Pancreas (tissue), 10 donors: ENCODE results near the gene DGKD. TPM values are rescaled to one million over a fixed set of nuclear protein-coding genes. Genes with fewer than 3 reads are reported as not detected.

Experiments used
- ATAC-seq, 4 donors: fragments of 200-7000 bp; cut with Tn5 transposase; one replicate each; pipeline versions ENCODE4 v1.8.0 to v1.9.1; 2020; ENCODE audit warnings: mild to moderate bottlenecking in 4 of 4, moderate library complexity in 4 of 4
- DNase-seq, 6 donors: peaks; one replicate each; pipeline ENCODE4 v3.0.0-alpha.2; 2020
- FAIRE-seq: peaks from 2 replicates; lab custom pipeline; 2012; peaks lifted over from hg19 to GRCh38; lab: Jason Lieb, UNC
- H3K27ac ChIP-seq, 4 donors: fragments of 200-600 bp; sonication (generic); 1 replicate in 3 of 4; 2 replicates in 1 of 4; pipeline versions ENCODE4 v1.5.0 to v1.8.0; 2020
- H3K27me3 ChIP-seq, 4 donors: fragments of 200-600 bp; one replicate each; pipeline ENCODE4 v1.8.0; 2021
- H3K36me3 ChIP-seq, 3 donors: fragments of 200-600 bp; sonication (generic) in 1 of 3; one replicate each; pipeline versions ENCODE4 v1.5.0 to v1.8.0; 2020 to 2021
- H3K4me1 ChIP-seq, 3 donors: fragments of 200-600 bp; one replicate each; pipeline ENCODE4 v1.8.0; 2021
- H3K4me3 ChIP-seq, 4 donors: fragments of 200-600 bp; sonication (generic) in 2 of 4; one replicate each; pipeline versions ENCODE4 v1.5.0 to v1.8.0; 2020 to 2021
- H3K9me3 ChIP-seq, 4 donors: fragments of 200-600 bp; one replicate each; pipeline ENCODE4 v1.8.0; 2021
- CTCF ChIP-seq, 4 donors: fragments of 200-600 bp; sonication (generic) in 3 of 4; IDR thresholded peaks; one replicate each; pipeline versions ENCODE4 v1.5.0 to v1.8.0; 2021; ENCODE audit warnings: antibody characterized with exemption in 4 of 4
- WGBS, 2 donors: extraction: QIAGEN DNeasy Blood & Tissue Kit; methylation state at CpG; one replicate each; pipeline ENCODE4 v1.1.7; 2013; 5-methylcytosine and 5-hydroxymethylcytosine counted together
- intact Hi-C, 3 donors: fragments of 100-400 bp; cut with DNase I; formaldehyde crosslinking; loops; one replicate each; pipeline versions ENCODE4 v1.11.1 to v1.14.2; 2022
- polyA plus RNA-seq, 2 donors: library from polyadenylated mRNA; stranded (reverse); fragments of 200-250 nt; gene quantifications; one replicate each; pipeline ENCODE4 v1.2.3, GENCODE V29; 2013
- total RNA-seq, 6 donors: library from RNA; stranded (reverse); fragmentation: NEBNext Ultra II Directional in 4 of 6; extraction: Animal tissue kit (Norgen Biotek cat#: 25700) in 4 of 6; gene quantifications; one replicate each; pipeline versions ENCODE4 v1.2.1 to v1.2.4, GENCODE V29; 2021 to 2023
- donor health status: healthy with polysubstance abuse.
- donor health status: DM: no; HTN: no; CAD: no; lungs with moderate emphysema.
- donor health status: DM: no; HTN: no; CAD: no.
- donor health status: control.
- donor health status: control.
- donor health status: Bipolar disorder and iron deficiency.
- donor health status: DM: yes; HTN: yes; CAD: no.
- donor health status: DM: no; HTN: no; CAD: no.
- donor health status: DM: no; HTN: no; CAD: no.
- donor health status: DM: yes; HTN: yes; CAD: no.

Gene DGKD
- total and polyA plus RNA-seq, 8 donors, result 6.7 to 16.3 (median 8.9) TPM

GRCh38 chr2:233469261-233470010 is 115.1 kb downstream of the DGKD start:
- Histone ChIP-seq H3K4me1 (no peaks in the 10 kb centered on the region), H3K4me3 (no peak overlapping the region), H3K27me3 (no peaks in the 10 kb centered on the region), H3K27ac (peak overlapping the region in 1 of 4 donors; percentile 23), H3K9me3 (no peaks in the 10 kb centered on the region), H3K36me3 (no peaks in the 10 kb centered on the region)
- FAIRE-seq, result no peak
- no peak for TF ChIP-seq CTCF (IDR thresholded peaks at IDR 0.05)
- peak in 1 of 6 donors; percentile 49 for DNase-seq
- 75 to 78% methylated on average over 32 of the region's 32 CpGs for WGBS, 2 donors
- intact Hi-C loops, result no loop called here
- peak in 3 of 4 donors; percentile 29 to 42 (median 41) for ATAC-seq

- ATAC-seq (peak in 3 of 4 donors; percentile 34 to 76 (median 65)), FAIRE-seq (no peak), DNase-seq (peak in 1 of 6 donors; percentile 42)
- Histone ChIP-seq H3K4me1 (no peaks in the 10 kb centered on the region), H3K27me3 (no peaks in the 10 kb centered on the region), H3K9me3 (no peaks in the 10 kb centered on the region), H3K4me3 (no peak overlapping the region), H3K27ac (peak overlapping the region in 1 of 4 donors; percentile 23), H3K36me3 (no peaks in the 10 kb centered on the region)
- intact Hi-C loops, result no loop called here
- TF ChIP-seq CTCF (IDR thresholded peaks at IDR 0.05), result no peak
- WGBS, 2 donors, result 92% methylated on average over 20 of the region's 20 CpGs
Measured at GRCh38 chr2:233470011-233470687, 115.9 kb downstream of the DGKD start.

GRCh38 chr2:233470839-233471238 is 116.5 kb downstream of the DGKD start:
- Histone ChIP-seq H3K27me3 (no peaks in the 10 kb centered on the region), H3K9me3 (no peaks in the 10 kb centered on the region), H3K4me3 (no peak overlapping the region), H3K27ac (no peak overlapping the region), H3K36me3 (peaks cover 0 to 6% (median 0%) of the 10 kb centered on the region in 3 donors), H3K4me1 (no peaks in the 10 kb centered on the region)
- intact Hi-C loops, result no loop called here
- no peak for ATAC-seq
- DNase-seq, result no peak
- 93 to 95% methylated on average over 14 of the region's 14 CpGs for WGBS, 2 donors
- no peak for FAIRE-seq
- no peak for TF ChIP-seq CTCF (IDR thresholded peaks at IDR 0.05)

GRCh38 chr2:233471291-233472035 is 117.2 kb downstream of the DGKD start:
- FAIRE-seq (no peak), DNase-seq (no peak), ATAC-seq (no peak)
- Histone ChIP-seq H3K27ac (no peak overlapping the region), H3K27me3 (no peaks in the 10 kb centered on the region), H3K36me3 (peaks cover 0 to 10% (median 0%) of the 10 kb centered on the region in 3 donors), H3K4me3 (no peak overlapping the region), H3K4me1 (no peaks in the 10 kb centered on the region), H3K9me3 (no peaks in the 10 kb centered on the region)
- intact Hi-C loops, result no loop called here
- 94 to 96% methylated on average over 12 of the region's 12 CpGs for WGBS, 2 donors
- TF ChIP-seq CTCF (IDR thresholded peaks at IDR 0.05), result no peak
